B cell (primary cell): ENCODE results near the gene PRDM10.

Source experiments
- EZH2 ChIP-seq: IDR thresholded peaks from 2 replicates; pipeline ENCODE4 v1.6.1; 2012; ENCODE audit warnings: borderline replicate concordance, low read depth, mild to moderate bottlenecking, moderate library complexity, low read length; ENCODE audit not compliant: insufficient read depth, poor library complexity, severe bottlenecking
- TF ChIP-seq, protein P1 (sequence below): fragments of 200-600 bp; IDR thresholded peaks from one replicate; pipeline ENCODE4 v1.8.0; 2022; ENCODE audit warnings: antibody characterized with exemption, mild to moderate bottlenecking

DNA sequence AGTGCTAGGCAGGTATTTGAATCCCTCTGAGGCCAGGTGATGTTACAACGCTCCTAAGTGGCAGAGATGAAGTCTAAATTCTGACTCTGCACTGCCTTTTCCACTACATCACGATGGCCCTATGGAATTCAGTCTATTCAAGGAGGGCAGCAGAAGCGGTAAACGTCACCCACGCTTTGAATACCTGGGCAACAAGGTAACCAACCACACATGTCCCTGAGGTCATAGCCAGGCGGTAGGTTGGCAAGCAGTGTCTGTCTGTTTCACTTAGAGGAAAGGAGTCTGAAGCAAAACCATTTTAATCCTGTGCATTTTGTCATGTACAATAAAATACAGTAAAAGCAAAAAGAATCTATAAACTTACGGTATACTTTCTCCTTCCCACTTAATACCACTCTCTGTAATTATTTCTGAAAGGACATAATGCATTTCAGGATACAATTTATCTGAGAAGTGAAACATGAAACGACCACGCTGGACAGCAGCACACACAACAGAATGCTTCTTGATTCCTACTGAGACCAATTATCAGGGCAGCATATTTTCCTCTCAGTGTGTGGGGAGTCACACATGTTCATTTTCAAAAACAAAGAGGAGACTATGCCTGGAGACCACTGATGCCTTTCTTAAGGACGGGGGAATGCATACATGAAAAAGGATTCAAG is 51.3 kb downstream of the PRDM10 start:
- TF ChIP-seq, protein P1, sequence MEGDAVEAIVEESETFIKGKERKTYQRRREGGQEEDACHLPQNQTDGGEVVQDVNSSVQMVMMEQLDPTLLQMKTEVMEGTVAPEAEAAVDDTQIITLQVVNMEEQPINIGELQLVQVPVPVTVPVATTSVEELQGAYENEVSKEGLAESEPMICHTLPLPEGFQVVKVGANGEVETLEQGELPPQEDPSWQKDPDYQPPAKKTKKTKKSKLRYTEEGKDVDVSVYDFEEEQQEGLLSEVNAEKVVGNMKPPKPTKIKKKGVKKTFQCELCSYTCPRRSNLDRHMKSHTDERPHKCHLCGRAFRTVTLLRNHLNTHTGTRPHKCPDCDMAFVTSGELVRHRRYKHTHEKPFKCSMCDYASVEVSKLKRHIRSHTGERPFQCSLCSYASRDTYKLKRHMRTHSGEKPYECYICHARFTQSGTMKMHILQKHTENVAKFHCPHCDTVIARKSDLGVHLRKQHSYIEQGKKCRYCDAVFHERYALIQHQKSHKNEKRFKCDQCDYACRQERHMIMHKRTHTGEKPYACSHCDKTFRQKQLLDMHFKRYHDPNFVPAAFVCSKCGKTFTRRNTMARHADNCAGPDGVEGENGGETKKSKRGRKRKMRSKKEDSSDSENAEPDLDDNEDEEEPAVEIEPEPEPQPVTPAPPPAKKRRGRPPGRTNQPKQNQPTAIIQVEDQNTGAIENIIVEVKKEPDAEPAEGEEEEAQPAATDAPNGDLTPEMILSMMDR = no peak
- no peak for TF ChIP-seq EZH2
